ENCODE measurements around the gene GPR3. TPM values are rescaled to one million over a fixed set of nuclear protein-coding genes. Genes with fewer than 3 reads are reported as not detected.

GPR3 gene
- total and polyA plus RNA-seq, 2 donors (not counting 3 experiments of a cell fraction or from before 2014, with no cell fraction given): 1.8 TPM

- no peak for TF ChIP-seq POLR2AphosphoS5 (IDR thresholded peaks at IDR 0.05; ENCODE audit: insufficient read depth, low read depth, low read length)
- no peak for TF ChIP-seq POLR2A (IDR thresholded peaks at IDR 0.05; ENCODE audit: low read depth, low read length)
- TF ChIP-seq CTCF (IDR thresholded peaks at IDR 0.05; ENCODE audit: extremely low read depth in 1 of 2, insufficient read depth in 1 of 2, low read depth in 1 of 2, low read length in 2 of 2): no peak
- no peak for TF ChIP-seq FOS (IDR thresholded peaks at IDR 0.05; ENCODE audit: borderline replicate concordance, insufficient read depth, low read length)
- TF ChIP-seq EZH2 (IDR thresholded peaks at IDR 0.05; ENCODE audit: borderline replicate concordance, low read depth, low read length, severe bottlenecking): no peak
- no peak for TF ChIP-seq MAX (IDR thresholded peaks at IDR 0.05; ENCODE audit: insufficient read depth, insufficient read length)
- TF ChIP-seq JUN (IDR thresholded peaks at IDR 0.05; ENCODE audit: borderline replicate concordance, insufficient read depth, insufficient read length, low read depth): no peak
- no peak for TF ChIP-seq MYC (IDR thresholded peaks at IDR 0.05; ENCODE audit: low read depth, low read length)
- TF ChIP-seq GATA2 (IDR thresholded peaks at IDR 0.05; ENCODE audit: insufficient read depth, insufficient read length, low read depth, low read length): no peak
- CTCF ChIA-PET: interaction anchor here (0.8 to 8.0 kb wide), 7 partner anchors 8 to 194 kb away, joined by 3 to 70 read pairs (median 4); no protein-coding TSS in a partner anchor
- no peak overlapping the region for H3K9ac ChIP-seq (replicated peaks; ENCODE audit: extremely low read depth, insufficient read depth, low read length)
- peaks cover 64 to 66% of the 10 kb centered on the region in 2 experiments for H3K36me3 ChIP-seq (ENCODE audit: control insufficient read depth in 2 of 2, extremely low read depth in 1 of 2, insufficient read depth in 2 of 2, low read length in 2 of 2)
- H3K4me1 ChIP-seq (ENCODE audit: control insufficient read depth, extremely low read depth, insufficient read depth, low read length): peaks cover 2% of the 10 kb centered on the region
- DNase-seq (ENCODE audit: low read depth, low spot score) (no peak), FAIRE-seq (no peak)
- H3K27ac ChIP-seq (ENCODE audit: insufficient read depth, low read depth, low read length): no peak overlapping the region
- POLR2A ChIA-PET: interaction anchor here (0.6 kb wide), 1 partner anchor 10 kb away, joined by 3 read pairs; no protein-coding TSS in a partner anchor
- H3K79me2 ChIP-seq (ENCODE audit: control insufficient read depth, insufficient read depth, low read length): no peaks in the 10 kb centered on the region
- intact Hi-C loops (cut with micrococcal nuclease) (no loop called here), dilution Hi-C loops (cut with MboI; ENCODE audit: extremely low pct_ligation_motif_present, low sequenced_read_pairs) (loop anchor here (25.0 kb wide), 1 partner anchor 174 kb away; no protein-coding TSS in a partner anchor)
- no peaks in the 10 kb centered on the region for H3K27me3 ChIP-seq (ENCODE audit: control insufficient read depth in 2 of 2, insufficient read depth in 2 of 2, low read length in 2 of 2)
- BruUV-seq (replicated peaks): no TSS peak
- H4K20me1 ChIP-seq (replicated peaks; ENCODE audit: control insufficient read depth, extremely low read depth, insufficient read depth, low read length): no peaks in the 10 kb centered on the region
- no peak overlapping the region for H3K4me3 ChIP-seq (replicated peaks in 1 of 3; ENCODE audit: insufficient read depth in 1 of 3, low read depth in 1 of 3, low read length in 3 of 3)
- H3K9me3 ChIP-seq (replicated peaks; ENCODE audit: control insufficient read depth, insufficient read depth, low read length): no peaks in the 10 kb centered on the region
- H2AFZ ChIP-seq (ENCODE audit: low read depth, low read length): no peak overlapping the region
- no peaks in the 10 kb centered on the region for H3K9me1 ChIP-seq (replicated peaks; ENCODE audit: control insufficient read depth, extremely low read depth, insufficient read depth, low read length)
- H3K4me2 ChIP-seq (ENCODE audit: insufficient read depth, low read length): no peak overlapping the region
Measured at GRCh38 chr1:27413004-27413403, 20.6 kb downstream of the GPR3 start.
